Stimulated activated CD8-positive, alpha-beta memory T cell treated with anti-CD3 and anti-CD28 coated beads, Interleukin-4, amount 100 ng/mL, for 24 hours (primary cell): ENCODE data around the gene RAPGEF2.
"Not testable (repeated sequence)": the region's sequence is repeated elsewhere in the genome, so short reads cannot be mapped to it uniquely, and the experiment has no call there.

Experiments
- DNase-seq: peaks from one replicate; pipeline ENCODE4 v3.0.0-alpha.2; 2020; ENCODE audit warnings: low read depth

RAPGEF2 gene

DNA sequence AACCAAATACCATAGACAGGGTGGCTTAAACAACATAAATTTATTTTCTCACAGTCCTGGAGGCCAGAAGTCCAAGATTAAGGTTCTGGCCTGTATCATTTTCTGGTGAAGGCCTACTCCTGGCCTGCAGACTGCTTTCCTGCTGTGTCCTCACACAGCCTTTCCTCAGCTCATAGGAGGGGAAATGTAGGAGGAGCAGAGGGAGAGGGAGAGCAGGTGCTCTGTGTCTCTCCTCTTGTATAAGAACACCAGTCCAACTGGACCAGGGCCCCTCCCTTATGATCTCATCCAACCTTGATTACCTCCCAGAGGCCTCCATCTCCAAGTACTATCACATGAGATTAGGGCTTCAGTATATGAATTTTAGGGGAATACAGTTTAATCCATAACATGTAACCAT lies 34.3 kb downstream of the RAPGEF2 start:
- DNase-seq, result no peak

DNA sequence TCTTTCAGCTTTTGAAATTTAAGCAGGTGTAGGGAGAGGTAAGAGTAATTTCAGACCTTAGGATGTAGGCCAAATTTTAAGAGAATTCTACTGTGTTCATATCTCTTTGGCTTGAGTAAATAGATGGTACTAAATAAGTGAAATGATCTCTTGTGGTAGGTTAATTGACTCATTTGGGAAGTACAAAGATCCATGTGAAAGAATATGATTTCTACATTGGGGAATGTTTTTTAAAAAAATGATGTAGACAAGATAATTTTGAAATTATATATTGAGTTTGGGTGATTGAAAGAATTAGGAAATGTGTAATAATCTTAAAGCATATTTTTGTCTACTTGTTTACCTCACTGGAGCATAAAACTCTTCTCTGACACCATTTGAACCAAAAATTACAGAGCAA lies 35.6 kb downstream of the RAPGEF2 start:
- no peak for DNase-seq

DNA sequence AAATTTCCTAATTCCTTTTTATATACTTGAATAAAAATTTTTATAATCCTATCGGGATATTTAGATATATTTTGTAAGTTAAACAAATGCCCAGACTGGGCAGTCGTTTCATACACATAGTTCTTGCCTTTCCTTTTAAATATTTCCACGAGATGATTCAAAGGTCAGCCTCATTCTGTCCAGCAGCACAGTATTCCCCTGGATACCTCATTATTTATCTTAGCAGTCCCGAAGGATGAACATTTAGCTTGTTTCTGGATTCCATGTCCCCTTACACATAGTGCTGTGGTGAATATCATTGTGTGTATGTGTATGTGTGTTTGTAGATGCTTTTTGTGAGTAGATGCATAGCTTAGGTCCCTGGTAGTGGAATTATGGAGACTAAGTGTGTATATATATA lies 38.3 kb downstream of the RAPGEF2 start:
- no peak for DNase-seq

DNA sequence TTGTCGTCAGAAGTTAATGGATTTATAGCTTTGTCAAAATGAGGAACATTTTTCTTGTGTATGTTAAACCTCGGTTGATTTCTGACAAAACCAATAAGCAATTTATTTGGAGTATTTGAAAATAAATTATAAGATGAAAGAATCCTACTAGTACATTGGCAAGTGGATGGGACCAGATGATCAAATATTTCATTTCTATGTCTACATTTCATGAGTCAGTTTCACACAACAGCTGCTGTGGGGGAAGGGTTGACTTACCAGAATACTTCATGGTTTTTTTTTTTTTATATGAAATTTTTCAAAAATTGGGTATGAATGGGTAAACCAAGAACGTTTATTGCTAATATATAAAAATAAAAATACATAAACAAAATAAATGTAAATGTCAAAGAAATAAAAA lies 39.4 kb downstream of the RAPGEF2 start:
- no peak for DNase-seq

DNA sequence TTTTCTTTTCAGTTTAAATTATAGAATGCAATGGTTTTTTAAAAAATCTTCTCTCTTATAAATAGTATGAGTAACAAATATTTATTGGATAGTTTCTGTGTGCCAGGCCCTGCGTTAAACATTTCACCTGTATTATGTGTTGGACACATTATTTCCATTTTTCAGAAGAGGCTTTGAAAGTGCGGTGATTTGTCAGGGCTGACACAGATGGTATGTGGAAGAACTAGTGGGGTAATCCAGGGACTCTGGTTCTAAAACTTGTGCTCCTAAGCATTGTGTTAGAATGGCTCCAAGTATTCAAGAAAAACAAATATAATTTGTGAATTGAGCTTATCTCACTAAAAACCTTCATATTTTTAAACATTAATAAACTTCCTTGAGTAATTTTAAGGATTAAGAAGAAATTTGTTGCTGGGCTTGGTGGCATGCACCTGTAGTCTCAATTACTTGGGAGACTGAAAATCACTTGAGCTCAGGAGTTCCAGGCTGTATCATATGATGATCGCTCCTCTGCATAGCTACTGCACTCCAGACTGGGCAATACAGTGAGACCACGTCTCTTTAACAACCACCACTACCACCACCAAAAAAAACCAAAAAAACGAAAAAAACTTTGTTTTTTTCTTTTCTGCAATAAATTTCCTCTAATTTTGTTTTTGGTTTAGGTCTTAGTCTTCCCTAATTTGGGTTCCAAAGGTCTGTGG lies 40.0 kb downstream of the RAPGEF2 start:
- no peak for DNase-seq

DNA sequence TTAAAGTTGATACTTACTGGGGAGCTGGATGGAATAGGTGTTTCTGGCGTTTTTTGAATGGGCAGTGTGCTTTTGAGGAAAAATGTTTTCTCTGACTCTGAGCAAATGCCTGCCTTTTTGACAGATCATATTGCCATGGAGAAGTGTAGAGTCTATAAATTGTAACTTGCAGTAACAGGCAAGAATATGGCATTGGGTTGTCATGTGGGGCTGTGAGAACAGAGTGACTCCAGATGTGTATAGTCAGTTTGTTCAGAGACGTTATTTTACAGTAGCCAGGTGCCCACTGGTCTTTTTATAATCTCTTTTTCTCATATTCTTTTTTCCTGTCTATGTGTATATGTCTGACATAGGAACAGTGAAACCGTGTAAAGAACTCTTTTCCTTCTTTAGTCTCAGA lies 40.8 kb downstream of the RAPGEF2 start:
- DNase-seq, result no peak

DNA sequence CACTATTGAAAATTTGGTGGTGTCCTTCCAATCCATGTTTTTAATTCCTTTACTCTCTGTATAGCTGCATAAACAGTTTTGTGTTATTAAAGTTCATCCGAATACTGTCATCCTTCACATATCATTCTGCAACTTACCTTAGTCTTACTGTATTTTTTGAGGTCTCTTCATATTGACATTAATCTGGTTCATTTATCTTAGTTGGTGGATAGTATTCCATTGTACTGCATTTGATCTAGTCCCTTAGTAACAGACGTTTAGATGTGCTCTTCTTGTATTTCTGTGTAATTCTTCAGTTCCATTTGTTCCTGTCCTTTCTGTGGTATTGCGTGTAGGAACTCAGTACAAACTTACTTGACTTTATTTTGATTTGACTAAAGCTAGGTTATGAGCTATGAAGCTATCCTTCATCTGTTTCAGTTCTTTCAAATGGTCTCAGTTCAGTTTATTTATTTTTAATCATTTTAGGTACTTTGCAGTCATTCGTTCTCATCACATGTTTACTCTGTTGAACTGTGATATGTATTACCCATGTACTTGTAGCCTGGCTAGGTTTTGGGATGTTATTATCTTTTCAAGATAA lies 41.3 kb downstream of the RAPGEF2 start:
- no peak for DNase-seq

DNA sequence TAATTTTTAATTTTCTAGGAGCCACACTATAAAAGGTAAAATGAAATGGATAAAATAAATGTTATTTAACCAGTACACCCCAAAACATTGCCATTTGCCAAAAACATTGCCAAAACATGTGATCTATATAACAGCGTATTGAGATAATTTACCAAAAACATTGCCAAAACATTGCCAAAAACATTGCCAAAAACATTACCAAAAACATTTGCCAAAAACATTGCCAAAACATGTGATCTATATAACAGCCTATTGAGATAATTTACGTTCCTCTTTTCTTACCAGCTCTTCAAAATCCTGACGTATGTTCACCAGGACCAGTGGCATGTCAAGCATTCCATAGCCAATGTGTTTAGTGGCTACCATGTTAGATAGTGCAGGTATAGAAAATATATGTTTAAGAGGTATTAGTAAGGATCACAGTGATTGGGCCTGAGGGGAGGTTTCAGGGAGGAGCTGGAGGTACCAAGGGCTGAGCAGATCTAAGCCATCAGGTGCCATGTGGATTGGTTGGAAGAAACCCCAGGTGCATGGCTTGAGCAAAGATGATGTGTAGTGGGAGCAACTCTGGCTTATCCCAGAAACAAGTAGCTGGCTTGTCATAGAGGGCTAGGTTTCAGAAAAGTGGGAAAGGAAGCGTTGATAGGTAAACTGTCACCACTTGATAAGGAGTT lies 42.6 kb downstream of the RAPGEF2 start:
- no peak for DNase-seq

DNA sequence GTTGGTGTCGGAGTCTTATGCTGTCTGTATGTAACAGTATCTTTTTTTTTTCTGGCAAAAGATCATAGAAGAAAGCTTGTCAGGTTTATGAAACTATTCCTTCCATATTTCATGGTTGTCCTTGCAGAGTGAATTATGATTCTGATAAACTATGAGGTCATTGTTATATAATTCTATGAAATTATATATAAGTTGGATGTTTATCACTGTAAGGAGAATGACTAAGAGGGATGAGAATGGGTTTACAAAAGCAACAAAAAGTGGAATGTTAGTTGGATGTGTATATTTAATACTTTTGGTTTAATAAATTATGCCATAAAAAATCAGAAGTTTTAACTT lies 43.1 kb downstream of the RAPGEF2 start:
- DNase-seq, result no peak

DNA sequence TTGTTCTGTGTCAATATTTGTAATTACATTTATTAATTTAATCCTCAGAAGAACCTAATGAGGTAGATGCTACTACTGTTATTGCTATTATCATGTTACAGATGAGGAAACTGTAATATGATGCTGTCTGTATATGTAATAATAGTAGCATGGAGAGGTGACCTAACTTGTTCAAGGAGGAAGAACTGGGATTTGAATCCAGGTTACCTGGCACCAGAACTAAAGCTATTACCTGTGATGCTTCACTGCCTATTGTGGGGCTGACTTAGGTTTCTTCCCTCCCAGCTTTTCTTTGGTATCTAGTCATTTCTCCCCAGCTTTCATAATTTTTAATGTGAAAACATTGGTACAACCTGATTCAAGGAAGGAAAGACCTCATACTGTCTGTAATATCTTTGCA lies 43.6 kb downstream of the RAPGEF2 start:
- no peak for DNase-seq

DNA sequence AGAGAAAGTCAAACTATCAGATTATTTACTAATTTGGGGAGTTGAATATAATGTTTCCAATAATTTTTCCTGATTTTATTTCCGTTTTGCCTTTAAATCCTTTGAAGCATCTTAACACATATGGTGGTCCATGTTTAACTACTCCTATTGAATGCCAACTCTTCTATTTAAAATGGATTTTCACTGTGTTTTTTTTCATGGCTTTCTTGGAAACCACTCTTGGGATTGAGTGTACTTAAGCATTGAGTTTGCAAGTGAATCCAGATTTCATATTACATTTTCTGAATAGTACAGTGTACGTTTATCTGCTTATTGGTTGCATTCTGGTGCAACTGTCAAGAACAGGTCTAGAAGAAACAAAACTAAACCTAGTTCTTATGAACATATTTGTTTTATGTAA lies 45.6 kb downstream of the RAPGEF2 start:
- DNase-seq, result no peak

DNA sequence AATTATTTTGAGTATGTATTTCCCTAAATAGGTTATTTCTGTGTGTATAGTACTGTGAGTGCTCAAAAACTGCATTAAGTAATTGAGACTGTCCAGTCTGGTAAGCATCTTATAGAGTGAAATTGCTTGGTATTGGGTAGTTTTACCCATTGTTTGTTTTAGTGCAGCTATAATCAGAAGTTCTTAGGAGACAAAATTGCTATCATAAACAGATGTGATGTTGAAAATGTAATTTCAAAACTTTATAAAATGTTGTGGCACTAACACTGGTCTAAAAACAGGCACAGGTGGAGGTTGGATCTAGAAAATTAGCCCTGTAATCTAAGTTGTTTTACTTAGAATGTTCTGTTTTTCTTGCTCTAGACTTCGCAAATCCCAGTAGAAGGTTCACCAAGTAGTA lies 46.8 kb downstream of the RAPGEF2 start:
- DNase-seq, result no peak

DNA sequence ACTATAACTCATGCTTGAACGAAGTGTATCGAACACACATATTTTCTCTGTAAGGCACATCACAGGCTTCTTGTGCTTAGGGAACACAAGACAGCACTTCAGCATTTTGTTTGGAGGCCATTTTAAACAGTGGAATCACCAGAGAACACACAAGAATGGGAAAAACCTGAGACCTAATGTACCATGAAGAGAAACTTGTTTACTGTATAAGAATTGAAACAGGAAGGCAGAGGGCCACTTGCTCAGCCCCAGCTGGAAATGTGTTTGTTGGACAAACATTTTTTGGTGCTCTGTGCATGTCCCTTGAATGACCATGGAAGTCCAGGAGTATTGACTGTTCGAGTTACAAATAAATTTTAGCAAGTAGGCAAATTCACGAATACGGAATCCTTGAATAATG lies 47.5 kb downstream of the RAPGEF2 start:
- DNase-seq, result no peak

DNA sequence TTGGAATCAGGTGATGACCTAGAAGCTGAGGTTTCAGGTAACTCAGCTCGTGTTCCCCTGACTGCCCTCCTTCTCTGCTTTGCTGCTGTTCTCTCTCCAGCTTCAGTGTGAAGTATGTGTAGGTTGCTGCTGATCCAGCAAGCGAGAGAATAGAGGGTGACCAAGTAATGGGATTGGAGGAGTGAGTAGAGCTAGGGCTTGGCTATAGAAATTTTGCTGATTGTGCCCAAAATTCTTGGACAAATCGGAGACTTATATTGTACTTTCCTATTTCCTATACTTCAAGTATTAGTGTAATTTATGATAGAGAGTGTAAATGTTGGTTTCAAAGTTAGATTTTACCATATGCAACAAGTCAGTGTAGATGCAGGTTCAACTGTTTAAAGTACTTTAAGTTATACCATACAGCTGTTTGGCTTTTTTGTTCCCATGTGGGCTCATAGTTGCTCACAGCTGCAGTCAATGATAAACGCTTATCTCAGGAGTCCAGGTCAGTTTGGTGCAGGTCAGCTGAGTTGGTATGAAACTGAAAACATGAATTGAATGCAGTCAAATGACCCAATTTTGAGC lies 48.0 kb downstream of the RAPGEF2 start:
- DNase-seq, result no peak

DNA sequence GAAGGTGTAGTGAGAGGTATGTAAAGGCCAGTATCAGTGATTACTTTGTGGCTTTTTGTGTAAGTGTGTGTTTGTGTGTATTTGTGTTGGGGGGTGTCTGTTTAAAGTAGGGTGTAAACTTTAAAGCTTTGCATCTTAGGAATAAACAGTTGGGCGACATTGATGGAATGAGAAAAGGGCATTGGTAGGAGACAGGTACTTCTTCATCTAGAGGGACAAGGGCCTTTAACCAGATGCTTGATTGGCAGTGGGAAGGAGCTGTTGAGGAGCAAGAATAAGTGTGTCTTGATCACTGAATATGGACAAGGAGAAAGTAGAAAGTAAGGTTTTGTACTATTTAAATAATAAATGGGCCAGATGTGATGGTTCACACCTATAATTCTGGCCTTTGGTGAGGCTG lies 48.8 kb downstream of the RAPGEF2 start:
- DNase-seq, result no peak

DNA sequence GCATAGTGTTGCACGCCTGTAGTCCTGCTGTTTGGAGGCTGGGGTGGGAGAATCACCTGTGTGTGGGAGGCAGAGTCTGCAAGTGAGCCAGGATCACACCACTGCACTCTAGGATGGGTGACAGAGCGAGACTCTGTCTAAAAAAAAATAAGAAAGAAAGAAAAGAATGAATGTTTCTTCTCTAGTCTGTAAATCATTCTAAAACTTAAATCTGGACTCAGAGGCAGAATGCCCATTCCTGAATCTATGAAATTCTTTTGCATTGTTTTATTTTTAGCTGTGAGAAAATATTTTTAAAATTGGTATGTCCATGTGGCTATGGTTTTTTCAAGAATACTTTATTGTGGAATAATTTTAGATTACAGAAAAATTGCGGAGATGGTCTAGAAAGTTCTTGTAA lies 49.3 kb downstream of the RAPGEF2 start:
- no peak for DNase-seq

DNA sequence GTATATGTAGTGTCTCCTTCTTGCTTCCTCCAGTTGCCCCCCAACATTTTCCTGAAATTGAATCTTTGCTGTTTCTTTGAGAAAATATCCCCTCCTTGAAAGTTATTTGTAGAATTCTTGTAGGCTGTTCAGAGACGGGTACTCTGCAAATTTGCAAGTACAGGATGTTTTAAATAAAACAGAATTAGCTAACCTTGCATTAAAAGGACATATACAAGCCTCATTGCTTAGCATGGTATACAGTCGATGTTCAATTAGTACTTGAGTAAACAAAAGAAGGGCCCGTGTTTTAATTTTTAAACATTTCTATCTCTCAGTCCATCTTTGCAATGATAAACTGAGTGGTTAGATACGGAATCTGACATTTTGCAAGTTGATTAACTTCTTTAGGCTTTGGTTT lies 50.8 kb downstream of the RAPGEF2 start:
- DNase-seq, result no peak

DNA sequence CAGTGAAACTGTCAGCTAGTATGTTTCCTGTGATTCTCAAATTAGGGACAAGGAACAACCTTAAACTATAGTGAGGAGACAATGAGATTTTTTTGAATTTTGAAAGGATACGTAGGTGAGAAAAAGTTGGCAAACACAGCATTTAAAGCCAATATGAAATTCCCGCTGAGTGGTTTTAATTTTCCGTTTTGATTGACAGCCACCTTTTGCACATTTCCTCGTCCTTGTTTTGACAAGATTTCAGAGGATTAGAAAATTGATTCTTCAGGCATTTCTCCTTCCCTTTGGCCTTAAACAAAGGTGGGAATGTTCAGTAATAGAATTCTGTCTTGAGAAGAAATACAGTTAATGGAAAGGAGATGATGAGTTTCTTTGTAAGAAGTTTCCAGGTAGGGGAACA lies 52.2 kb downstream of the RAPGEF2 start:
- DNase-seq, result no peak

DNA sequence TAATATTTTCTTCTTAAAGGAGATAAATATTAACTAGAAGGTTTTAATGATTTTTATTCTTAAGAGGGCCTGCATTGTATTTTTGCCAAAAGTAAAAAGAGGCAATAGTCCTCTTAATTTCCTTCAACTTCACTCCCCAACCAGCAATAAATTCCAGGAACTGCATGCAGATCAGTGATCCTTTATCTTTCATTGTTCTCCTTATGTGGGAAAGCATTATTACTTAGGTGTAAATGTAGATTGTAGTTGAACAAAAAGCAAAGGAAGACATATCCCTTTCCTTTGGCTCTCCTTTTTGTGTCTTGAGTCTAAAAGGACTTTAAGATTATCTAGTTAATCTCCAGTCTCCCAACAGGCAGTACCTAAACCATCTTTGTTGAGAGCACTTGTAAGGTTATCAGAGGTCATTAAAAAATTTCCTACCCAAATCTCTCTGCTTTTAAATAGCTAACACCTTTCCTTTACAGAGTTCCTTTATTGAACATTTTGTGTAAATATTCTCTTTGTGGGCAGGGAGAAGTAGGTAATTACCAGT lies 55.3 kb downstream of the RAPGEF2 start:
- no peak for DNase-seq

DNA sequence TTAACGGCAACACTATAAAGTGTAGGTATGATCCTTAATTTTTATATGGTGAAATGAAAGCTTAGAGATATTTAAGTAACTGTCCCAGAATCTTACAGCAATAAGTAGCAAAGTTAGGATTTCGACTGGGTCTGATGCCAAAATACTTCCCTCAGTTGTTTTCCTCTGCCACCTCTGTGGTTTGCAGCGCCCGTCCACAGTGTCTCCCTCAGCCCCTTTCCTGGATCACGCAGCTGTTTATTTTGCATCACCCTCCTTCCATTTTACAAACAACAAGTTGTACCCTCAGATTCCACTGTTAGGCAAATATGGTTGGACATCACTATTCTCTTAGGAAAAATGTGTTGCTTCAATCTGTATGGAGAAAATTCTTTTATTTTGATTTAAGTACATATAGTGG lies 56.1 kb downstream of the RAPGEF2 start:
- DNase-seq, result no peak

DNA sequence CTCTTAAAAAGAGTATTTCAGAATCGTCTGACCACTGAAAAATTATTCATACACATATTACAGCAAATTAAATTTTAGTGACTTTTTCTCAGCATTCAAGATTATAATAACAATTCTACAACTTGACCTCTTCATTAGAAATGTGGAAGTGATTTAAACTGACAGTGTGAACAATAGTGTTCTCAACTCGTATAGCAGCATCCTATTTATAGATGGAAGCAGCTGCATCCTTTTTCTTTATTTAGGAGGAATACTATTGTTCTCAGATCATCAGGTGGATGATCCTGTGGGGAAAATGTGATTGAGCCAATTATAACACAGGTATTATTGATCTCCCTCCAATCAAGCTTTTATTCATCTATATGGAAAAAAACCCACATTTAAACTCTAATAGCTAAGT lies 56.7 kb downstream of the RAPGEF2 start:
- DNase-seq, result no peak

DNA sequence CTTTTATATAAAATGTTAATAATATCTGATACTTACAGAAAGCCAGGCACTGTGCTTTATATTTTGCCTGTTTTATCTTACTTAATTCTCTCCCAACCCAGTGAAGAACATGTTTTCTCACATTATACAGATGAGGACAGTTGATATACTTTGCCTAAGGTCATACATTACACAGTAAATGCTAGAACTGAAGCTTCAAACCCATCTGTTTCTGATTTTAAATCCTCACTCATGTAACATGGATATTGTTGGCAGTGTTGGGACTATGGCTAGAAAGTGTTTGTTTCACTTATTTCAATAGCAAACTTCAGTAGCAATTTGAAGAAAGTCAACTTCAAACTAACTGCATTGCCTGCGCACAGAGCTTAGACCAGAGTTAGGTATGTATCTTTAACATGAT lies 57.4 kb downstream of the RAPGEF2 start:
- no peak for DNase-seq

DNA sequence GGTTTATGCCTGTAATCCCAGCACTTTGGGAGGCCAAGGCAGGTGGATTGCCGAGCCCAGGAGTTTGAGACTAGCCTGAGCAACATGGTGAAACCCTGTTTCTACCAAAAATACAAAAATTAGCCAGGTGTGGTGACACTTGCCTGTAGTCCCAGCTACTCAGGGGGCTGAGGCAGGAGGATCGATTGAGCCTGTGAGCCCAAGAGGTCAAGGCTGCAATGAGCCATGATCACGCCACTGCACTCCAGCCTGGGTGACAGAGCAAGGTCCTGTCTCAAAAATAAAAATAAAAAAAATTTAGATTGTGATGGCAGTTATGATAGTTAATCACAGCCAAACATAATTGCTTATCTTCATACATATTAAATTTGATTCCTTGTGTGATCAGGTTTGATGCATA lies 58.6 kb downstream of the RAPGEF2 start:
- DNase-seq, result not testable (repeated sequence)
